ENCODE results near the gene SESTD1. TPM values are rescaled to one million over a fixed set of nuclear protein-coding genes. Genes with fewer than 3 reads are reported as not detected.

Gene SESTD1
- total RNA-seq, 1 donor from 2014 or later, result 19.4 TPM

GRCh38 chr2:179277429-179278196 is 13.0 kb upstream of the SESTD1 start:
- no peak overlapping the region for H3K27ac Mint-ChIP-seq (ENCODE audit: unreplicated experiment)

DNA sequence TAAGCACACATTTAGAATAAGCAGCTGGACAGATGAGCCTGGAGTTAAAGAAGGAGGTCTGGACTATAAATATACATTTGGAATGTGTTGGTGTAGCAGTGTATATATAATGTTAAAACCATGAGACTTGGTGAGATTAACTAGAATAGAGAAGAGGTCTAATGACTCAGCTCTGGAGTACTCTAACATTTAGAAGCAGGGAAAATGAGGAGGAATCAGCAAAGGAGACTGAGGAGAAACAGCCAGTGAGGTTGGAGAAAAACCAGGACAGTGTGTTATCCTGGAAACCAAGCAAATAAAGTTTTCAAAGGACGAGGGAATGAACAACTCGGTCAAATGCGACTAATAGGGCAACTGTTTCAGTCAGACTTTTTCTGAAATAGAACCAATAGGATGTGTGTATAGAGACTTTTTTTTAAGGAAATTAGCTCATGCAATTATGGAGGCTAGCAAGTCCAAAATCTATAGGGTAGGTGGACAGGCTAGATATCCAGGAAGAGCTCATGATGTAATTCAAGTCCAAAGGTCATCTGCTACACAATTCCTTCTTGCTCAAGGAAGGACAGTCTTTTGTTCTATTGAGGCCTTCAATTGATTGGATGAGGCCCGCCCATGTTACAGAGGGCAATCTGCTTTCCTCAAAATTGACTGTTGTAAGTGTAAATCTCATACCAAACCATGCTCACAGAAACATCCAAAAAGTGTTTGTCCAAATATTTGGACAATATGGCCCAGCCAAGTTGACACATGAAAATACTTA is 10.8 kb upstream of the SESTD1 start:
- peak; percentile 23 for FAIRE-seq
- H3K27ac Mint-ChIP-seq (ENCODE audit: unreplicated experiment), result no peak overlapping the region
- no peak overlapping the region for H3K4me3 ChIP-seq (ENCODE audit: insufficient read depth, low read depth, low read length)
- H2AFZ ChIP-seq (ENCODE audit: low read depth, low read length), result no peak overlapping the region
- H3K36me3 ChIP-seq (ENCODE audit: insufficient read depth, low read length), result no peaks in the 10 kb centered on the region
- peaks cover 7% of the 10 kb centered on the region for H3K9me3 Mint-ChIP-seq (ENCODE audit: unreplicated experiment)
- no peak overlapping the region for H3K9ac ChIP-seq (ENCODE audit: low read length)
- no peak overlapping the region for H3K27ac ChIP-seq (ENCODE audit: low read depth, low read length)
- H3K9me3 ChIP-seq (ENCODE audit: insufficient read depth, low read depth, low read length), result no peaks in the 10 kb centered on the region
- H3K4me1 ChIP-seq (ENCODE audit: insufficient read depth, low read length), result peaks cover 12% of the 10 kb centered on the region
- peaks cover 21% of the 10 kb centered on the region for H3K4me1 Mint-ChIP-seq (ENCODE audit: low read depth, unreplicated experiment)
- no peak overlapping the region for H3K4me2 ChIP-seq (ENCODE audit: low read length)
- no peaks in the 10 kb centered on the region for H3K79me2 ChIP-seq (ENCODE audit: insufficient read depth, low read length)
- no peaks in the 10 kb centered on the region for H3K27me3 Mint-ChIP-seq (ENCODE audit: low read depth, unreplicated experiment)
- no peaks in the 10 kb centered on the region for H3K36me3 Mint-ChIP-seq (ENCODE audit: low read depth, unreplicated experiment)
- no peaks in the 10 kb centered on the region for H3K27me3 ChIP-seq (ENCODE audit: insufficient read depth, low read length)
- TF ChIP-seq, protein P1, sequence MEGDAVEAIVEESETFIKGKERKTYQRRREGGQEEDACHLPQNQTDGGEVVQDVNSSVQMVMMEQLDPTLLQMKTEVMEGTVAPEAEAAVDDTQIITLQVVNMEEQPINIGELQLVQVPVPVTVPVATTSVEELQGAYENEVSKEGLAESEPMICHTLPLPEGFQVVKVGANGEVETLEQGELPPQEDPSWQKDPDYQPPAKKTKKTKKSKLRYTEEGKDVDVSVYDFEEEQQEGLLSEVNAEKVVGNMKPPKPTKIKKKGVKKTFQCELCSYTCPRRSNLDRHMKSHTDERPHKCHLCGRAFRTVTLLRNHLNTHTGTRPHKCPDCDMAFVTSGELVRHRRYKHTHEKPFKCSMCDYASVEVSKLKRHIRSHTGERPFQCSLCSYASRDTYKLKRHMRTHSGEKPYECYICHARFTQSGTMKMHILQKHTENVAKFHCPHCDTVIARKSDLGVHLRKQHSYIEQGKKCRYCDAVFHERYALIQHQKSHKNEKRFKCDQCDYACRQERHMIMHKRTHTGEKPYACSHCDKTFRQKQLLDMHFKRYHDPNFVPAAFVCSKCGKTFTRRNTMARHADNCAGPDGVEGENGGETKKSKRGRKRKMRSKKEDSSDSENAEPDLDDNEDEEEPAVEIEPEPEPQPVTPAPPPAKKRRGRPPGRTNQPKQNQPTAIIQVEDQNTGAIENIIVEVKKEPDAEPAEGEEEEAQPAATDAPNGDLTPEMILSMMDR (IDR thresholded peaks at IDR 0.05; ENCODE audit: insufficient read depth, low read depth, low read length), result no peak
- no peak for TF ChIP-seq EZH2 (IDR thresholded peaks at IDR 0.05; ENCODE audit: insufficient read depth, low read length)
- no peak overlapping the region for H3K4me3 Mint-ChIP-seq (ENCODE audit: unreplicated experiment)
- H4K20me1 ChIP-seq (ENCODE audit: insufficient read depth, low read length), result no peaks in the 10 kb centered on the region
- no peak for DNase-seq (ENCODE audit: low read depth)

More at GRCh38 chr2:179277429-179278196, 13.0 kb upstream of the SESTD1 start:
- Histone ChIP-seq H3K79me2 (ENCODE audit: insufficient read depth, low read length) (no peaks in the 10 kb centered on the region), H3K27me3 (ENCODE audit: insufficient read depth, low read length) (no peaks in the 10 kb centered on the region), H3K9ac (ENCODE audit: low read length) (no peak overlapping the region), H3K9me3 (ENCODE audit: insufficient read depth, low read depth, low read length) (no peaks in the 10 kb centered on the region), H3K27ac (ENCODE audit: low read depth, low read length) (no peak overlapping the region), H3K4me3 (ENCODE audit: insufficient read depth, low read depth, low read length) (no peak overlapping the region), H3K4me2 (ENCODE audit: low read length) (no peak overlapping the region), H3K36me3 (ENCODE audit: insufficient read depth, low read length) (no peaks in the 10 kb centered on the region), H2AFZ (ENCODE audit: low read depth, low read length) (no peak overlapping the region), H3K4me1 (ENCODE audit: insufficient read depth, low read length) (peaks cover 8% of the 10 kb centered on the region), H4K20me1 (ENCODE audit: insufficient read depth, low read length) (no peaks in the 10 kb centered on the region)
- Mint-ChIP-seq H3K27me3 (ENCODE audit: low read depth, unreplicated experiment) (no peaks in the 10 kb centered on the region), H3K36me3 (ENCODE audit: low read depth, unreplicated experiment) (no peaks in the 10 kb centered on the region), H3K4me3 (ENCODE audit: unreplicated experiment) (no peak overlapping the region), H3K9me3 (ENCODE audit: unreplicated experiment) (peaks cover 7% of the 10 kb centered on the region), H3K4me1 (ENCODE audit: low read depth, unreplicated experiment) (peaks cover 17% of the 10 kb centered on the region)
- no peak for DNase-seq (ENCODE audit: low read depth)
- TF ChIP-seq, protein P1 (IDR thresholded peaks at IDR 0.05; ENCODE audit: insufficient read depth, low read depth, low read length), result no peak
- TF ChIP-seq EZH2 (IDR thresholded peaks at IDR 0.05; ENCODE audit: insufficient read depth, low read length), result no peak
- no peak for FAIRE-seq
